ENCODE results near the gene BTNL3. TPM values are rescaled to one million over a fixed set of nuclear protein-coding genes. Genes with fewer than 3 reads are reported as not detected.

BTNL3 gene
- total and polyA plus RNA-seq, 2 donors (not counting 3 experiments of a cell fraction or from before 2014, with no cell fraction given) = not detected

DNA sequence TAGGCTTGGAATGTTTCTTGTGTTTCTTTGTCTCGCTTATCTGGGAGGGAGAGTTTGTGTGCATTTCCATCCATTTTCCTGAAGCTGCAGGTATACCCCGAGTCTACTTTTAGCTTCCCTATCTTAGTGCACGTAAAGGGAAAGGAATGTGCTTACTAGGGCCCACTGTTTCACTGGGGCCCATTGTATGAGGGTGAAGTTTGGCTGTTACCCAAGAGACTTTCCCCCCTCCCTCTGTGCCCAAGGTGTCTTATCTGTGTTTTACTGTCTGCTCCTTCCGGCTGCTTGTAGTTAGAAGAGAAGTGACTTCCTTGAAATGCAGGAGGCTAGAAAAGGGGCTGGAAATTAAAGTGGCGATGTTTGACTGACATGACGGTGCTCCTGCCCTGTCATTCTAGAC, 12.1 kb upstream of the BTNL3 start:
- no peaks in the 10 kb centered on the region for H3K9me3 ChIP-seq (replicated peaks; ENCODE audit: control insufficient read depth, insufficient read depth, low read length)
- no peaks in the 10 kb centered on the region for H3K79me2 ChIP-seq (ENCODE audit: control insufficient read depth, insufficient read depth, low read length)
- intact Hi-C loops (cut with micrococcal nuclease) (no loop called here), dilution Hi-C loops (cut with MboI; ENCODE audit: extremely low pct_ligation_motif_present, low sequenced_read_pairs) (no loop called here)
- H3K9me1 ChIP-seq (replicated peaks; ENCODE audit: control insufficient read depth, extremely low read depth, insufficient read depth, low read length) = no peaks in the 10 kb centered on the region
- BruUV-seq (replicated peaks) = no TSS peak
- no peak for FAIRE-seq
- no peaks in the 10 kb centered on the region for H4K20me1 ChIP-seq (replicated peaks; ENCODE audit: control insufficient read depth, extremely low read depth, insufficient read depth, low read length)
- no peak overlapping the region for H3K9ac ChIP-seq (replicated peaks; ENCODE audit: extremely low read depth, insufficient read depth, low read length)
- TF ChIP-seq JUN (IDR thresholded peaks at IDR 0.05; ENCODE audit: borderline replicate concordance, insufficient read depth, insufficient read length, low read depth) (no peak), POLR2A (IDR thresholded peaks at IDR 0.05; ENCODE audit: low read depth, low read length) (no peak), MYC (IDR thresholded peaks at IDR 0.05; ENCODE audit: low read depth, low read length) (no peak), GATA2 (IDR thresholded peaks at IDR 0.05; ENCODE audit: insufficient read depth, insufficient read length, low read depth, low read length) (no peak), POLR2AphosphoS5 (IDR thresholded peaks at IDR 0.05; ENCODE audit: insufficient read depth, low read depth, low read length) (no peak), MAX (IDR thresholded peaks at IDR 0.05; ENCODE audit: insufficient read depth, insufficient read length) (no peak), FOS (IDR thresholded peaks at IDR 0.05; ENCODE audit: borderline replicate concordance, insufficient read depth, low read length) (no peak), EZH2 (IDR thresholded peaks at IDR 0.05; ENCODE audit: borderline replicate concordance, low read depth, low read length, severe bottlenecking) (no peak)
- TF ChIP-seq, protein P1, sequence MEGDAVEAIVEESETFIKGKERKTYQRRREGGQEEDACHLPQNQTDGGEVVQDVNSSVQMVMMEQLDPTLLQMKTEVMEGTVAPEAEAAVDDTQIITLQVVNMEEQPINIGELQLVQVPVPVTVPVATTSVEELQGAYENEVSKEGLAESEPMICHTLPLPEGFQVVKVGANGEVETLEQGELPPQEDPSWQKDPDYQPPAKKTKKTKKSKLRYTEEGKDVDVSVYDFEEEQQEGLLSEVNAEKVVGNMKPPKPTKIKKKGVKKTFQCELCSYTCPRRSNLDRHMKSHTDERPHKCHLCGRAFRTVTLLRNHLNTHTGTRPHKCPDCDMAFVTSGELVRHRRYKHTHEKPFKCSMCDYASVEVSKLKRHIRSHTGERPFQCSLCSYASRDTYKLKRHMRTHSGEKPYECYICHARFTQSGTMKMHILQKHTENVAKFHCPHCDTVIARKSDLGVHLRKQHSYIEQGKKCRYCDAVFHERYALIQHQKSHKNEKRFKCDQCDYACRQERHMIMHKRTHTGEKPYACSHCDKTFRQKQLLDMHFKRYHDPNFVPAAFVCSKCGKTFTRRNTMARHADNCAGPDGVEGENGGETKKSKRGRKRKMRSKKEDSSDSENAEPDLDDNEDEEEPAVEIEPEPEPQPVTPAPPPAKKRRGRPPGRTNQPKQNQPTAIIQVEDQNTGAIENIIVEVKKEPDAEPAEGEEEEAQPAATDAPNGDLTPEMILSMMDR (IDR thresholded peaks at IDR 0.05; ENCODE audit: extremely low read depth in 1 of 2, insufficient read depth in 1 of 2, low read depth in 1 of 2, low read length in 2 of 2) = no peak
- no peak overlapping the region for H3K4me2 ChIP-seq (ENCODE audit: insufficient read depth, low read length)
- H3K27ac ChIP-seq (ENCODE audit: insufficient read depth, low read depth, low read length) = no peak overlapping the region
- POLR2A ChIA-PET = no interaction called here
- CTCF ChIA-PET = no interaction called here
- H3K4me1 ChIP-seq (ENCODE audit: control insufficient read depth, extremely low read depth, insufficient read depth, low read length) = no peaks in the 10 kb centered on the region
- no peak overlapping the region for H2AFZ ChIP-seq (ENCODE audit: low read depth, low read length)
- DNase-seq (ENCODE audit: low read depth, low spot score) = no peak
- H3K36me3 ChIP-seq (ENCODE audit: control insufficient read depth in 2 of 2, extremely low read depth in 1 of 2, insufficient read depth in 2 of 2, low read length in 2 of 2) = no peaks in the 10 kb centered on the region
- H3K27me3 ChIP-seq (ENCODE audit: control insufficient read depth in 2 of 2, insufficient read depth in 2 of 2, low read length in 2 of 2) = no peaks in the 10 kb centered on the region
- H3K4me3 ChIP-seq (replicated peaks in 1 of 3; ENCODE audit: insufficient read depth in 1 of 3, low read depth in 1 of 3, low read length in 3 of 3) = no peak overlapping the region
